NK-92 treated with Interleukin-12 subunit alpha and Interleukin-12 subunit beta, amount 100 ng/mL, for 24 hours (cell line): ENCODE data around the gene ABHD12.

Experiments used
- DNase-seq: peaks from one replicate; lab custom pipeline; 2025; lab: John Stamatoyannopoulos, UW

ABHD12 gene

GRCh38 chr20:25380945-25381614, 9.6 kb downstream of the ABHD12 start:
- DNase-seq = no peak

- no peak for DNase-seq
Observed at GRCh38 chr20:25378884-25379733, 11.5 kb downstream of the ABHD12 start.

- no peak for DNase-seq
Observed at GRCh38 chr20:25378189-25378883, 12.3 kb downstream of the ABHD12 start.

GRCh38 chr20:25376886-25377285, 13.7 kb downstream of the ABHD12 start:
- DNase-seq = no peak

GRCh38 chr20:25376236-25376635, 14.4 kb downstream of the ABHD12 start:
- DNase-seq = no peak

GRCh38 chr20:25374842-25375241, 15.8 kb downstream of the ABHD12 start:
- DNase-seq = no peak

- peak; percentile 8 for DNase-seq
Observed at GRCh38 chr20:25372584-25373336, 17.9 kb downstream of the ABHD12 start.

- DNase-seq = no peak
Observed at GRCh38 chr20:25369971-25370370, 20.7 kb downstream of the ABHD12 start.

GRCh38 chr20:25369529-25369928, 21.1 kb downstream of the ABHD12 start:
- DNase-seq = no peak

- DNase-seq = no peak
Observed at GRCh38 chr20:25368976-25369375, 21.7 kb downstream of the ABHD12 start.

- no peak for DNase-seq
Observed at GRCh38 chr20:25368526-25368925, 22.1 kb downstream of the ABHD12 start.

- DNase-seq = no peak
Observed at GRCh38 chr20:25364879-25365699, 25.5 kb downstream of the ABHD12 start.

GRCh38 chr20:25364180-25364788, 26.4 kb downstream of the ABHD12 start:
- no peak for DNase-seq

GRCh38 chr20:25361287-25361683, 29.4 kb downstream of the ABHD12 start:
- no peak for DNase-seq

GRCh38 chr20:25360631-25361286, 29.9 kb downstream of the ABHD12 start:
- DNase-seq = no peak

GRCh38 chr20:25356271-25356933, 34.2 kb downstream of the ABHD12 start:
- DNase-seq = no peak

GRCh38 chr20:25355866-25356265, 34.8 kb downstream of the ABHD12 start:
- no peak for DNase-seq

GRCh38 chr20:25355011-25355595, 35.5 kb downstream of the ABHD12 start:
- DNase-seq = no peak
